ENCODE measurements around the gene RASSF8. TPM values are rescaled to one million over a fixed set of nuclear protein-coding genes. Genes with fewer than 3 reads are reported as not detected.

RASSF8 gene
- 6.0 to 13.0 TPM (median 8.9 TPM) in 5 replicates for total RNA-seq (2022; extraction: Qiagen RNA extraction; ENCODE audit: low read depth)

GRCh38 chr12:25958428-25959070, at the start of gene RASSF8:
Gene RASSF8 (plus strand): TSS chr12:25958682. CDS start chr12:26055344, 96,662 bp downstream.

GRCh38 chr12:26124446-26125399, 166.2 kb downstream of the RASSF8 start, which contains the start of gene BHLHE41:
Gene BHLHE41 (minus strand): TSS chr12:26125037. CDS start chr12:26124779, 258 bp downstream.

Other genes with a start within 250 kb of the RASSF8 start
- 0.57 to 2.4 TPM (median 0.97 TPM) in 5 replicates for gene BHLHE41, start 166.4 kb downstream of the RASSF8 start, total RNA-seq (2022; extraction: Qiagen RNA extraction; ENCODE audit: low read depth)
- 0.33 to 0.84 TPM (median 0.58 TPM) in 5 replicates for gene SSPN, start 236.9 kb downstream of the RASSF8 start, total RNA-seq (2022; extraction: Qiagen RNA extraction; ENCODE audit: low read depth)

All from A549 treated with CpdA at 1 μM for 4 hours (cell line).